LNCaP clone FGC (cell line): ENCODE results near the gene COQ9.

ENCODE experiments used
- DNase-seq: peaks from one replicate; pipeline ENCODE4 v3.0.0-alpha.2; 2011; ENCODE audit warnings: low read depth
- H3K4me3 ChIP-seq: 2 replicates; pipeline ENCODE4 v1.5.1; 2011; ENCODE audit warnings: mild to moderate bottlenecking, low read depth, low read length, control low read depth
- TF ChIP-seq, protein P1 (sequence below): IDR thresholded peaks from 2 replicates; pipeline ENCODE4 v1.5.1; 2012; ENCODE audit warnings: mild to moderate bottlenecking; ENCODE audit not compliant: control insufficient read depth, insufficient read depth; ENCODE audit errors: extremely low read depth

Gene COQ9

DNA sequence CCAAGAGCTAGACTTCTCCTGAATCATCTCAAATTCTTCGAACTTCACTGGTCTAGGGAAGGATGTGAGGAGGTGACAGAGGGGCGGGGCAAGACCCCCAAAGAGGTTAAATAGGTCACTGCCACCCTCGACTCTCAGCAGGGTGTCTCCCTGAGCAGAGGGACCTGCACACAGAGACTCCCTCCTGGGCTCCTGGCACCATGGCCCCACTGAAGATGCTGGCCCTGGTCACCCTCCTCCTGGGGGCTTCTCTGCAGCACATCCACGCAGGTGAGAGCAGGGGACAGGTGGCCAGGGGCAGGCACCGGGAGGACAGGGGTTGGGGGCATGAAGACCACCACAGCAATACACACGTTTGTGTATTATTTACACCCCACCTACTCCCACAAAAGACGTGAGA lies 33.5 kb upstream of the COQ9 start:
- TF ChIP-seq, protein P1, sequence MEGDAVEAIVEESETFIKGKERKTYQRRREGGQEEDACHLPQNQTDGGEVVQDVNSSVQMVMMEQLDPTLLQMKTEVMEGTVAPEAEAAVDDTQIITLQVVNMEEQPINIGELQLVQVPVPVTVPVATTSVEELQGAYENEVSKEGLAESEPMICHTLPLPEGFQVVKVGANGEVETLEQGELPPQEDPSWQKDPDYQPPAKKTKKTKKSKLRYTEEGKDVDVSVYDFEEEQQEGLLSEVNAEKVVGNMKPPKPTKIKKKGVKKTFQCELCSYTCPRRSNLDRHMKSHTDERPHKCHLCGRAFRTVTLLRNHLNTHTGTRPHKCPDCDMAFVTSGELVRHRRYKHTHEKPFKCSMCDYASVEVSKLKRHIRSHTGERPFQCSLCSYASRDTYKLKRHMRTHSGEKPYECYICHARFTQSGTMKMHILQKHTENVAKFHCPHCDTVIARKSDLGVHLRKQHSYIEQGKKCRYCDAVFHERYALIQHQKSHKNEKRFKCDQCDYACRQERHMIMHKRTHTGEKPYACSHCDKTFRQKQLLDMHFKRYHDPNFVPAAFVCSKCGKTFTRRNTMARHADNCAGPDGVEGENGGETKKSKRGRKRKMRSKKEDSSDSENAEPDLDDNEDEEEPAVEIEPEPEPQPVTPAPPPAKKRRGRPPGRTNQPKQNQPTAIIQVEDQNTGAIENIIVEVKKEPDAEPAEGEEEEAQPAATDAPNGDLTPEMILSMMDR: no peak
- DNase-seq: no peak
- no peak overlapping the region for H3K4me3 ChIP-seq

DNA sequence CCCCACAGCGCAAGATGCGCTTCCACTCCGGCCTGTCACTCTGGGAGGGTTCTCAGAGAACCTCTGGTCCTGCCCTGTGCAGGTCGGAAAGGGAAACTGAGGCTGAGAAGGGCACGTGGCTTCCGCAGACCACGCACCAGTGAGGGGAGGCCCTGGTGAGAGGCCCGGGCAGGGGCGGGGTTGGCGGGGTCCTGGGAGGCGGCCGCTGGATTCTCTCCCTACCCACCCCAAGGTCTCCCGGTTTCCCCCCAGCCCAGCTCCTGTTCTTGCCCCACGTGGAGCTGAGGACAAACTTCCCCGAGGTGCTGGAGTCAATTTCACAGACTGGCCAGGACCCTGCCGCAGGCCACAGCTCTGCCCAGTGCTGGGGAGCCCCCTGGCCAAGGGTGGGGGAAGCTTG lies 31.2 kb upstream of the COQ9 start:
- TF ChIP-seq, protein P1: no peak
- no peak for DNase-seq
- H3K4me3 ChIP-seq: no peak overlapping the region

GRCh38 chr16:57419506-57419905 lies 27.8 kb upstream of the COQ9 start:
- no peak for DNase-seq
- TF ChIP-seq, protein P1: no peak
- no peak overlapping the region for H3K4me3 ChIP-seq

- TF ChIP-seq, protein P1: peak; percentile 70
- DNase-seq: peak; percentile 32
- H3K4me3 ChIP-seq: no peak overlapping the region
Measured at GRCh38 chr16:57422026-57422944, 25.0 kb upstream of the COQ9 start.

GRCh38 chr16:57423152-57423551 lies 24.1 kb upstream of the COQ9 start:
- DNase-seq: no peak
- no peak overlapping the region for H3K4me3 ChIP-seq
- TF ChIP-seq, protein P1: no peak

- TF ChIP-seq, protein P1: no peak
- no peak overlapping the region for H3K4me3 ChIP-seq
- DNase-seq: no peak
Measured at GRCh38 chr16:57424583-57424982, 22.7 kb upstream of the COQ9 start.
